CD4-positive, alpha-beta T cell treated with Interferon alpha-2 for 1 hour (primary cell): ENCODE results near the gene NHSL2.
A peak's percentile ranks its signal among the peaks of the same experiment; 100 is the strongest.

Source experiments
- DNase-seq, 2 donors: peaks; one replicate each; pipeline ENCODE4 v3.0.0-alpha.2; 2020 to 2022

NHSL2 gene

GRCh38 chrX:72081605-72082320, 171.1 kb downstream of the NHSL2 start:
- DNase-seq: no peak

DNA sequence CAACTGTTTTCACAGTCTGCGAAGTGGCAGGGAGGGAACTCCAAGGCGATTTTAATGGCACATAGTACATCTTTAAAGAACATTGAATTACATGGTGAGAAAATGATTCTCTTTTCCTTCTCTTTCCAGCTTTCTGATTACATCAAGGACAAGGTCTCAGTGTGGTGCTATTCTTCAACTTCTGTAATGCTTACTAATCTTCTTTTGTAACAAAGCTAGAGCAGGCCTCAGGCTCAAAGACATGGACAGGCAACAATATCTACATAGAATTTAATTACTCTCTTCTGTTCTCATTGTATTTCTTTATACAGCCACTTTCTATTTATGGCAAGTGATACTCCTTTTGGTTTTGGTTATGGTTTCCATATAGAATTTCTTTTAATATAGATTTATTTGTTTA, 172.6 kb downstream of the NHSL2 start:
- no peak for DNase-seq

- DNase-seq: no peak
Measured at GRCh38 chrX:72084114-72084513, 173.5 kb downstream of the NHSL2 start.

DNA sequence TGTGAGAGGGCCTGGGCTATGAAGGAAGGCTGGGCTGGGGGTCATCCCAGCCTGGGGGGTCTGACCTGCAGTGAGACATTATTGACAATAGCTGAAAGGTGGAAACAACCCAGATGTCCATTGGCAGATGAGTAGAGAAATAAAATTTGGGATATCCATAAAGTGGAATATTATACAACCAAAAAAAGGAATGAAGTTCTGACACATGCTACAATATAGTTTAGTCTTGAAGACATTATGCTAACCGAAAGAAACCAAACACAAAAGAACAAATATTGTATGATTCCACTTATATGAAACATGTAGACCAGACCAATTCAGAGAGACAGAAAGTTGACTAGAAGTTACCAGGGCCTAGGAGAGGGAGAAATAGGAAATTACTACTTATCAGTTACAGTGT, 176.3 kb downstream of the NHSL2 start:
- DNase-seq: no peak

DNA sequence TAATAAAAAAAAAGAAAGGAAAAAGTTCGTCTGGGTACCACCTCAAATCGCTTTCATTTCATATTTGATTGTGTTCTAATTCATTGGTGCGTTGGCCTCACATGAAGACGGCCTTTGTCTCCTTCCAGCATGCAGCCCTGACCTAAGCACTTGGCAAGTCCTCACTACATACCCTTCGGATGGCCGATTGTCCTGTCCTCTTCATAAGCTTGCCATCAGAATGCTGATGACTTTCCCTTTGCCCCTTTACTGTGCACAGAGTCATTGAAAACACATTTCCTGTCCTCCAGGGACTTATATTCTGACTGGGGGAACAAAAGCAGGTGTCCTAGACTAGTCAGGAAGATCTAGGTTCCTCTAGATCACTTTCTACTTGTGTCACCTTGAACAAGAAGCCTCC, 178.1 kb downstream of the NHSL2 start:
- no peak for DNase-seq

DNA sequence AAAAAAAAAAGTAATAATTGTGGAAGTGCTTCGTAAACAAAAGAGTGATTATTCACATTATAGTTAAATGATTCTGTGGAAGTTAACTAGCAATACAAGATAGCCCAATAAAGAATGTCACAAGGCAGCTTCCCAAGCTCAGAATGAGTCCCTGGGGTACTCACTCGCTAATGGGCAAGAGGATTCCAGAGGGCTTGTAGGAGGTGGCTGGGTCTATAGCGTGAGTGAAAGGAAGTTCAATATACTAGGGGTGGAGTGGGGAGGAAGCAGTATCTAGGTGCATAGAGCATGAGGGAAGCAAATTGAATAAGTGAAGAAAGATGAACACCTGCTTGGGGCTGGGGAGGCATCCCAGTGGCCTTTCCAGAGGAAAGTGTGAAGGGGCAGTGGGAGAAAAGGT, 178.6 kb downstream of the NHSL2 start:
- no peak for DNase-seq

GRCh38 chrX:72094894-72095293, 184.2 kb downstream of the NHSL2 start:
- DNase-seq: peak; percentile 82 to 86

GRCh38 chrX:72095370-72095769, 184.7 kb downstream of the NHSL2 start:
- no peak for DNase-seq

DNA sequence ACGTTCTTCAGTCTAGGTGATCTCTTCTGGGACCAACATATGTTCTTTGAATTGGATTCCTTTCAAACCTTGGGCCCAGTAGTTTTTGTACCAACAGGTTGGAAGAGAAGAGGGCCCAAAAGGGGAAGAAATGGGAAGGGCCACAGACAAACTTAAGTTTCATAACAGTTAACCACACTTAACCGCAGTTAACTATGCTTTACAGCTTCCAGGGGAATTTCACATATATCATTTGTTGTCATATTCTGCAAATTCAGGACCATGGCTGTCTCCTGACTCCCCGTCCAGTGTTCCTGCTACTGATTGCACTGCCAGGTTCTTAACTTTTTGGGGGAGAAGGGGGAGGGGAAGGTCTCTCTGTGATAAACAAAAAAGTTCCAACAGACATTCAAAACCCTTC, 186.5 kb downstream of the NHSL2 start:
- no peak for DNase-seq

DNA sequence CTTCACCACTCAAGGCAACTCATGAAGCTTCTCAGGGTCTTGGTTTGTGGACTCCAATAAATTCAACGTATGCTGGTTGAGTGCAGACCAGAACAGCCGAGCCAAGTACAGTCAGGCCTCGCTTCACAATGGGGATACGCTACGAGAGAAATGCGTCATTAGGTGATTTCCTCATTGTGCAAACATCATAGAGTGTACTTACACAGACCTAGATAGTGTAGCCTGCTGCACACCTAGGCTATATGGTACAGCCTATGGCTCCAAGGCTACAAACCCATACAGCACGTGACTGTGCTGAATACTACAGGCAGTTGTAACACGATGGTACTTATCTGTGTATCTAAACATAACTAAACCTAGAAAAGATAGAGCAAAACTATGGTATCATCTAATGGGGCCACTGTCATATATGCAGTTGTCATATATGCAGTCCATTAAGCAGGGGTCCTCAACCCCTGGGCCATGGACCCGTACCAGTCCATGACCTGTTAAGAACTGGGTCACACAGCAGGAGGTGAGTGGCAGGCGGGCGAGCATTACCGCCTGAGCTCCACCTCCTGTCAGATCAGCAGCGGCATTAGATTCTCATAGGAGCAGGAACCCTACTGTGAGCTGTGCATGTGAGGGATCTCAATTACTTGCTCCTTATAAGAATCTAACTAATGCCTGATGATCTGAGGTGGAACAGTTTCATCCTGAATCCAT, 189.6 kb downstream of the NHSL2 start:
- DNase-seq: peak; percentile 34 to 68

GRCh38 chrX:72100824-72101351, 190.2 kb downstream of the NHSL2 start:
- DNase-seq: peak; percentile 82 to 84

DNA sequence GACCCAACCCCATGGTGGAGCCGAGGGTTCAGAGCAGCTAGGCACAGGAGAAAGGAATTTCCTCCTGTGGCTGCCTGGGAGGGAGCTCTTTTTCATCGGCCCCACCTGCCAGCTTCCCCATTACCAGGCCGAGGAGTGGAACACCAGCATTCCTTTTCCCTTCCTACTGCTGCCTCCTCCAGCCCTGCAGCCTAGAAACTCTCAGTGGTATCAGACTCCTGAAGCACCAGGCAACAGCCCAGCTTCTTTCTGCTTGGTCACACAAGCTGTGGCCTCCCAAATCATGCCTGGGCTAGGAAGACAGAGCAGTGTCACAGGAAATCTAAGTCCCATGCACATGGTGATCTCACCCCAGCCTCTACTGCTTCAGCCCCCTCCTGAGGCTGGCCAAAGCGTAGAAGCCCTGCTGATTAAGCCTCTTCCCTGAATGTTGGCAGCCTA, 191.0 kb downstream of the NHSL2 start:
- no peak for DNase-seq

- DNase-seq: no peak
Measured at GRCh38 chrX:72102126-72102525, 191.5 kb downstream of the NHSL2 start.

DNA sequence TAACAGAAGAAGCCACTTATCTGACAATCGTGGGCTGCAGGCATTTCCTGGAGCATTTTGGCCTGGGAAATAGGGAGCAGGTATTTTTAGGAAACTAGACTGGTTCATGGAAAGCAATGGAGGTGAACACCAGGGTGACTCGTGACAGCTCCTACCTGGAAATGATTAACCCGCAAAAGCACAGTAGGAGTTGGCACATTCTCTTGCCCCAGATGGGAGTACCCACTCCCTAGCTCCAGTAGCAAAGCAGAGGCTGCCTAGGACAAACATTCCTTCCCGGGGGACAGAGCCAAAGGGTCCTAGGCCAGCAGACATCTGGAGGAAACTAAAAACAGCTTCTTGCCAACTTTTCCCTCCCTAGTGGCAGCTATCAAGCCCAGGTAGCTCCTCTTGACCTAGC, 192.1 kb downstream of the NHSL2 start:
- no peak for DNase-seq

GRCh38 chrX:72105436-72105835, 194.8 kb downstream of the NHSL2 start:
- DNase-seq: peak; percentile 76 to 87

GRCh38 chrX:72107320-72107719, 196.7 kb downstream of the NHSL2 start:
- DNase-seq: peak; percentile 39 to 47

GRCh38 chrX:72107841-72108595, 197.4 kb downstream of the NHSL2 start:
- DNase-seq: no peak

- no peak for DNase-seq
Measured at GRCh38 chrX:72108666-72109065, 198.0 kb downstream of the NHSL2 start.

DNA sequence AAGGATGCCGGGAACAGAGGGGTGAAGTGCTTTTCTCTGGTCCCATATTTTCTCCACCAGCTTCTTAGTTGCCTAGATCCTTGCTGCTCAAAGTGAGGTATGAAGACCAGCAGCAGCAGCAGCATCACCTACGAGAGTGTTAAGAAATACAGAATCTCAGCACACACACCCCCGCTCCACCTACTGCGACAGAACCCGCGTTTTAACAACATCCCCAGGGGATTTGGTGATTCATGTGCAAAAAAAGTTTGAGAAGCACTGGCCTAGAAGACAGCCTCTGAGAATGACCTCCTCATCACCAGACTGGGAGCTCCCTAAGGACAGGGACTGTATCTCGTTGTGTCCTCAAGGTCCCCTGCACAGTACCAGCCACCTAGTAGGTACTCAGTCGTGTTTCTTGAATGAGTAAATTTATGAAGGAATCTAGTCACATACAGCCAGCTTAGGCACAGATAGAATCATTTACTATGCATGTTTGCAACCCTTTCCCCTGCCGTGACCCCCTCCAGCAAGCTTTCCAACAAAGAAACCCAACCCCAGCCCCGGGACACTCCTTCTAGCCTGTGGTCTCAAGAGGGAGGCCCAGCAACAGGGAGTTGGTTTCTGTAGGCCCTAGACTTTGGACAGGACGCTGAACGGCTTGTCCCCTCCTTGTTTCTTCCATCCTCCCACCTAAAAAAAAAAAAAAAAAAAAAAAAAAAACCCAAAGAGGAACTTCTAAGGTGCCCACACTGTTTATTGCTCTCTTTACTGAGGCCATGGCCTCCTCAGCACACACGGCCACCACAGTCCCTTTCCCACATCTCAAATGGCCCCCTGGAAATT, 199.6 kb downstream of the NHSL2 start:
- no peak for DNase-seq

- DNase-seq: no peak
Measured at GRCh38 chrX:72110876-72111708, 200.4 kb downstream of the NHSL2 start.

- no peak for DNase-seq
Measured at GRCh38 chrX:72113461-72113860, 202.8 kb downstream of the NHSL2 start.

DNA sequence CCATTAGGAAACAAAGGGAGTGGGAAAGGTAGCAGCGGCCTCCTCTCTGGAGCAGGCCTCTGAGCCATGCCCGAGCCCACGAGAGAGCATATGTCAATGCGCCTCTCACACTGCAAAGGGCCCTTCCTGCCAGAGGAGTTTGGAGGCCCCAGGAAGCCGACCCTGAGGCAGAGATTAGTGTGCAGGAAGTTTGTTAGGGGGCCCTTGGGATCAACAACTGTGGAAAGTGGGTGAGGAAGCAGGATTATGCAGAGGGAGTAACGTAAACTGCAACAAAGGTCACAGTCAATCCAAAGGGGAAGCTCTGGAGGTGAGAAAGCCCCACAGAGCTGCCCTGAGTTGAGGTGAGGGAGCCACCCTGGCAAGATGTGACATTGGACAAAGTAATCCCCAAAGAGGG, 203.7 kb downstream of the NHSL2 start:
- DNase-seq: no peak
